ENCODE measurements around the gene IQCM.

The IQCM gene

GRCh38 chr4:149815743-149816142 is at the start of gene IQCM:
Gene IQCM (minus strand): TSS chr4:149815843. CDS start chr4:149742691, 73,152 bp downstream.
- DNase-seq, result no peak

- no peak for DNase-seq
These were observed 41.8 kb upstream of the IQCM start for GRCh38 chr4:149857446-149857845.

GRCh38 chr4:149845743-149846142 is 30.1 kb upstream of the IQCM start:
- DNase-seq, result no peak

DNA sequence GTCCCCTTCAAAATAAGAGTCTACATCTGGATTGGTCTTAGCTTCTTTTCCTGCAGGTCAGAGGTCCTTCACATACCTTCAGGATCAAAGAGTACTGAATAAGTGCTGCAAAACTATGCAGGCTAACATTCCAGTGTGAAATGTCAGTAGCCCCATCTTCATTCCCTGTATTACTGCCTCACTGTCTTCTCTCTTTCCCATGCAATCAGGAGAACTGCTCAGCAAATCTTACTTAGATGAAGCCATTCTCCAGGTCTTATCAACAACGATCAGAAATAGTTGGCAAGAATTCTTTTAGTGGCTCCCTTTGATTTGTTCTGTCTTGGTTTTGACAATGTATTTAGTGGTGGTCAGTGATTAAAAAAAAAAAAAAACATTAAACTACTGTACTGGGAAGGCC is 26.0 kb upstream of the IQCM start:
- no peak for DNase-seq

GRCh38 chr4:149838036-149838435 is 22.4 kb upstream of the IQCM start:
- DNase-seq, result no peak

DNA sequence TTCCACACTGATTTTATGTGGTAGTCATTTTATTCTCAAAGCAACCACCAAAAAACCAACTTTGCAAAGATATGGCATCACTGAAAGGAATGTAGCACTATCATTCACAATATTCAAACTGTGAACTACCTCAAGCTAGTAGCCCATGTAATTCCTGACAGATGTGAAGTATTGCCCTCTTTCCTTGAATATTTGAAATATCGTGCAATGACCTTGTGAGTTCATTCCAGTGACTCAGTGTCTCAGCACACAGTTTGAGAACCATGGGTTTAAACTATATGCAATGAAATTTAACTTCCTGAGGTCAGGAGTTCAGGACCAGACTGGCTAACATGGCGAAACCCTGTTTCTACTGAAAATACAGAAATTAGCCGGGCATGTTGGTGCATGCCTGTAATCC is 20.9 kb upstream of the IQCM start:
- no peak for DNase-seq

GRCh38 chr4:149835280-149835679 is 19.6 kb upstream of the IQCM start:
- DNase-seq, result no peak

- no peak for DNase-seq
These were observed 16.1 kb upstream of the IQCM start for GRCh38 chr4:149831656-149832208.

GRCh38 chr4:149830823-149831222 is 15.2 kb upstream of the IQCM start:
- no peak for DNase-seq

GRCh38 chr4:149825336-149825735 is 9.7 kb upstream of the IQCM start:
- DNase-seq, result no peak

DNA sequence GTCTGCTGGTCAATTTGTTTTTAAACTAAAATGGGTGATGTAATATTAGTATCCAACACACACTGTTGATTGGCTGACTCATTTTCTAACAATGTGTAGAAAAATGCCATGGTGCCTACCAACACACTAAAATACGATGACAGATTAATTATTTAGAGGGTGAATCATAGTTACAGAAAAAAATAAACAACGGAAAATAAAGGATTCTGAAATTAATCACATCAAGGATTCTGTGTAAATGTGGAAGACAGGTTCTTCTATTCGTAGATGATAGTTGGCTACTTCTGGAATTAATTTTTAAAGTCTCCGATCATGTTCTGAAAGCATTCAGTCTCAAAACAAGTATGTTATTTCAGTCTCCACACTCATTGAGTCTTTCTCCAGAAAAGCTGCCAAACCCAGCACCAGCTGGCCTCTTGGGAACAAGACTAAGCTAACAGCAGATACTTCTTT is 8.2 kb upstream of the IQCM start:
- no peak for DNase-seq

DNA sequence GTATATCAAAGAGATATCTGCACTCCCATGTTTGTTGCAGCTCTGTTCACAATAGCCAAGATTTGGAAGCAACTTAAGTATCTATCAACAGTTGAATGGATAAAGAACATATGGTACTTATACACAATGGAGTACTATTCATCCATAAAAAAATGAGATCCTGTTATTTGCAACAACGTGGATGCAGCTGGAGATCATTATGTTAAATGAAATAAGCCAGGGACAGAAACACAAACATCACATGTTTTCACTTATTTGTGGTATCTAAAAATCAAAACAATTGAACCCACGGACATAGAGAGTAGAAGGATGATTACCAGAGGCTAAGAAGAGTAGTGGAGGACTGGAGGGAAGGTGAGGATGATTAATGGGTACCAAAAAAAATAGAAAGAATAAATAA is 14.2 kb downstream of the IQCM start:
- DNase-seq, result no peak

- DNase-seq, result no peak
These were observed 16.1 kb downstream of the IQCM start for GRCh38 chr4:149799546-149799945.

DNA sequence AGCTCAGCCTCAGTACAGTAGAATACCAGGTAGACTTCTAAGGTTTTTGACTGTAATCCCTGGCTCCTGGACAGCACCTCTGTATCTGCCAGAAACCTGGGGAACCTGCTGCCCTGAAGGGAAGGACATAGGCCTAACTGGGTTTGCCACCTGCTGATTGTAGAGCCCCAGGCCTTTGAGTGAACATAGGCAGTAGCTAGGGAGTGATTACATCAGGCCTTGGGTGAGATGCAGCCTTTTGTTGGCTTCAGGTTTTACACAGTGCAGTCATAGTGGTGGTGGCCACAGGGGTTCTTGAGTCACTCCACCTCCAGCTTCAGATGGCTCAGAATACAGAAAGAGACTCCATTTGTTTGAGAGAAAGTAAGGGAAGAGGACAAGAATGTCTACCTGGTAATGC is 19.3 kb downstream of the IQCM start:
- no peak for DNase-seq

DNA sequence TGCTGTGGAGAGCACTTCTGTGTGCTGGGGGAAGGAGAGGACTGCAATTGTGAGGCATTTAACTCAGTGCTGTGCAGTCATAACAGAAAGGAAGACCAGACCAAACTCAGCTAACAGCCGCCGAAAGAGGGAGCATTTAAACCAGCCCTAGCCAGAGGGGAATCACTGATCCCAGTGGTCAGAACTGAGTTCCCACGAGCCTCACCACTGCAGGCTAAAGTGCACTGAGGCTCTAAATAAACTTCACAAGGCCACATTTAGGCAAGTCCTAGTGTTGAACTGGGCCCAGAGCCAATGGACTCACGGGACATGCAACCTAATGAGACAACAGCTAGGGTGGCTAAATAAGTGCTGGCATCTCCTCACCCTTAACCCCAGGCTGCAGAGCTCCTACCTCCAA is 20.4 kb downstream of the IQCM start:
- no peak for DNase-seq

GRCh38 chr4:149794352-149794751 is 21.3 kb downstream of the IQCM start:
- no peak for DNase-seq

DNA sequence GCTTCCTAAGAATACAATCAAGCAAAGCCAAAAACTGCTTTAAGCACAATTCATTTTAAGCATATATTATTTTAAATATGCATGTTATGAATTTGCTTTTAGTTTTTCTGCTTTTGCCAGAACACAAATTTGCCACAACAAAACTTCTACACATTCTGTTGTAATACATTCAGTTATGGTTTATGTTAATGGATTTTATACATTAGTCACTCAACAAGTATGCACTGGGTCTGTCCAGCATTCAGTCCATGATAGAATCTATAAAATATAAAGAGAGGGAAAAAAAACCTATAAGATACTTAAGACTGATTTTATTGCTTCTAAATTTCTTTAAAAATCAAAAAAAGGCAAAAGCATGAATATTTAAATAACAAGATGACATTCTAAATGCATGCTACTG is 22.2 kb downstream of the IQCM start:
- DNase-seq, result no peak

- no peak for DNase-seq
These were observed 23.8 kb downstream of the IQCM start for GRCh38 chr4:149791851-149792250.

DNA sequence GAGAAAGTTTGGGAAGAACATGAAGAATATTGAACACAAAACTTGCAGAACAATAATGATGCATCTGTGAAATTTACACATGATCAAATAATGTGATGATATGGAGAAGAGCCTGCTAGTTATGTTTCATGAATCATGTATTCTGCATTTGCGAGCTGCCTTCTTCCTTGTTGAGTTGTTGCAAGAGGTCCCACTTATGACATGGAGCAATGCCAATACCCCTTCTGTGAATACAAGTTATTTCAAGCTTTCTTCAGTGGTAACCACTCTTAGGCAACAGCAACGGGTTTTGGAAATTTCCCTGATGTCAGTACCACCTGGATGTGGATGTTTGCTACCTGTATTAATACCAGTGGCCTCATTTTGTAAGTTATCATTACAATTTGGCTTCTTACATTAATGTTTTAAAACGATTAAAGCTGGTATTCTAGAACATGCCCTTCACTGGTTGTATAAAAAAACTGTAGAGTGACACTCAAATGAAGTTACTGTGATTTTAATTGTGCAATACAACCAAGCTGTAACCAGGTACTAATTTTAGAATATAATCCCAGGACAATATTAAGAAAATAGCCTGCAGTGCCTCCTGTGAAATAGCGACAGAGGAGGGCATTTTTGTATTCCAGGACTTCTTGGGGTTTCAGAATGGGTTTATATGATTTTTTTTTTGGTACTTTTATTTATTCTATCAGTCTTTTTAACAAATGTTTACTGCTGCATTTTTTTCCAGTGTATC is 25.3 kb downstream of the IQCM start:
- no peak for DNase-seq

- DNase-seq, result no peak
These were observed 27.3 kb downstream of the IQCM start for GRCh38 chr4:149788300-149788699.

GRCh38 chr4:149785696-149786431 is 29.8 kb downstream of the IQCM start:
- no peak for DNase-seq

- DNase-seq, result no peak
These were observed 31.6 kb downstream of the IQCM start for GRCh38 chr4:149784018-149784417.

- no peak for DNase-seq
These were observed 34.5 kb downstream of the IQCM start for GRCh38 chr4:149781150-149781549.

- no peak for DNase-seq
These were observed 47.2 kb downstream of the IQCM start for GRCh38 chr4:149768477-149768876.

Measured in bone marrow (tissue), 2 donors.